Astrocyte (in vitro differentiated cells and primary cell): Measurements from ENCODE around the gene LRIG3. TPM values are rescaled to one million over a fixed set of nuclear protein-coding genes. Genes with fewer than 3 reads are reported as not detected.

ENCODE experiments used
- DNase-seq: peaks from one replicate; pipeline ENCODE4 v3.0.0-alpha.2; 2010; ENCODE audit warnings: low read depth
- FAIRE-seq: peaks from 2 replicates; lab custom pipeline; 2011; peaks lifted over from hg19 to GRCh38; lab: Jason Lieb, UNC
- H2AFZ ChIP-seq: 2 replicates; pipeline ENCODE4 v1.6.0; 2012; ENCODE audit warnings: low read depth, low read length, inconsistent platforms
- H3K27ac ChIP-seq: 2 replicates; pipeline ENCODE4 v1.5.1; 2011; ENCODE audit warnings: low read depth, low read length, inconsistent platforms
- H3K27me3 ChIP-seq: 2 replicates; pipeline ENCODE4 v1.6.0; 2011; ENCODE audit warnings: low read length, inconsistent platforms; ENCODE audit not compliant: insufficient read depth
- H3K36me3 ChIP-seq: 2 replicates; pipeline ENCODE4 v1.5.1; 2011; ENCODE audit warnings: low read length, inconsistent platforms; ENCODE audit not compliant: insufficient read depth
- H3K4me1 ChIP-seq: 2 replicates; pipeline ENCODE4 v1.5.1; 2011; ENCODE audit warnings: low read length, inconsistent platforms; ENCODE audit not compliant: insufficient read depth
- H3K4me2 ChIP-seq: 2 replicates; pipeline ENCODE4 v1.6.0; 2012; ENCODE audit warnings: low read length, inconsistent platforms
- H3K4me3 ChIP-seq: 2 replicates; pipeline ENCODE4 v1.5.1; 2011; ENCODE audit warnings: low read depth, mild to moderate bottlenecking, low read length, inconsistent platforms; ENCODE audit not compliant: insufficient read depth
- H3K79me2 ChIP-seq: 2 replicates; pipeline ENCODE4 v1.6.0; 2012; ENCODE audit warnings: mild to moderate bottlenecking, low read length, inconsistent platforms; ENCODE audit not compliant: insufficient read depth
- H3K9ac ChIP-seq: 2 replicates; pipeline ENCODE4 v1.6.0; 2012; ENCODE audit warnings: mild to moderate bottlenecking, low read length, inconsistent platforms
- H3K9me3 ChIP-seq: 2 replicates; pipeline ENCODE4 v1.5.1; 2012; ENCODE audit warnings: low read depth, mild to moderate bottlenecking, low read length, inconsistent platforms; ENCODE audit not compliant: insufficient read depth
- H4K20me1 ChIP-seq: 2 replicates; pipeline ENCODE4 v1.6.0; 2012; ENCODE audit warnings: low read length, inconsistent platforms; ENCODE audit not compliant: insufficient read depth
- H3K27ac Mint-ChIP-seq: one replicate; pipeline ENCODE4 v1.8.0; 2021; ENCODE audit warnings: mild to moderate bottlenecking, mixed read lengths; ENCODE audit not compliant: unreplicated experiment
- H3K27me3 Mint-ChIP-seq: one replicate; pipeline ENCODE4 v1.8.0; 2021; ENCODE audit warnings: low read depth, mixed read lengths; ENCODE audit not compliant: unreplicated experiment
- H3K36me3 Mint-ChIP-seq: one replicate; pipeline ENCODE4 v1.8.0; 2021; ENCODE audit warnings: low read depth, mixed read lengths; ENCODE audit not compliant: unreplicated experiment
- H3K4me1 Mint-ChIP-seq: one replicate; pipeline ENCODE4 v1.8.0; 2021; ENCODE audit warnings: low read depth, mixed read lengths; ENCODE audit not compliant: unreplicated experiment
- H3K4me3 Mint-ChIP-seq: one replicate; pipeline ENCODE4 v1.8.0; 2021; ENCODE audit warnings: mild to moderate bottlenecking, moderate library complexity, mixed read lengths; ENCODE audit not compliant: unreplicated experiment
- H3K9me3 Mint-ChIP-seq: one replicate; pipeline ENCODE4 v1.8.0; 2021; ENCODE audit warnings: mild to moderate bottlenecking, mixed read lengths; ENCODE audit not compliant: unreplicated experiment
- EZH2 ChIP-seq: IDR thresholded peaks from 2 replicates; pipeline ENCODE4 v1.6.1; 2012; ENCODE audit warnings: mild to moderate bottlenecking, low read length, inconsistent platforms; ENCODE audit not compliant: insufficient read depth
- total RNA-seq: library from RNA; stranded (reverse); gene quantifications from 2 replicates; pipeline ENCODE4 v1.2.1, GENCODE V29; 2021
- TF ChIP-seq, protein P1 (sequence below): IDR thresholded peaks from 2 replicates; pipeline ENCODE4 v1.5.1; 2011; ENCODE audit warnings: low read depth, mild to moderate bottlenecking, inconsistent platforms, low read length, moderate library complexity; ENCODE audit not compliant: insufficient read depth

The LRIG3 gene
- total RNA-seq, 1 donor from 2014 or later, result 96.0 TPM

DNA sequence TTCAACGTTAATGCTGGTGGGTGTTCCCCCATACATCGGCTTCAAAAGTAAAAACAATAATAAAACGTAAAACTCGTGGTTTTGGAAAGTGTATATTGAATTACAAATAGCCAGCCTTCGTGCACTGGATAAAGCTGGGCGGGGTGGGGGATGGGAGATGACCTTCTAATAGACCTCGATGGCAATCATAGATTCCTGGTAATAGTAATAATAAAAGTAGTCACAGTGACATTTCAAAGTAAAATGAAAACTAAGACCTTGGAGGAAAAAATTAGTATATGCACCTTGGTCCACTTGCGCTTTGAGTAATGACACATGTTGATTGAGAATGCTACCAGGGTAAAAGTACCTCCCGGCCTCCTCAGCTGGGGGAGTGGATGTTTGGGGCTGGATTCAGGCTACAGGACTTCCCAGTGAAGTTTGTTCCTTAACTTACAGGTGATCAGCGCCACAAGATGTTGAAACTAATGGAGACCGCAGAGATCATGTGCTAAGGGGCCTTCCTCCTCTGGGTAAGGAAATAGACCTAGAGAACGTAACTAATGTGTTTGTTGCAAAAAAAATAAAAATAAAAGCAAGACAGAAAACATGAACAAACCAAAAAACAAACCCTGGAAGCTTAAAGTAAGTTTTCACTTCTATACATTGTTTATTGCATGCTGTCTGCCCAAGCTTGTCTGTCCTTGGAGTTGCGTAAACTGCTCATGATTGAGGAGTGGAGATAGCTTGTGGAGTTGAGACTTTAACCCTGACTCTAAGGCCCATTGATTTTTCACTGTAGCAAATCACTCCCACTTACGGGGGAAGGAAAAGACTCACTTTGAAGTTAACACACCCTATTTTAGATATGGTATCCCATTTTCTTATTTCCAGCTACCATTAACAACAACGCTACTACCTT lies 907 bp upstream of the LRIG3 start:
- Histone ChIP-seq H3K9me3 (no peaks in the 10 kb centered on the region), H3K4me2 (peak overlapping the region; percentile 90), H3K4me1 (peaks cover 26% of the 10 kb centered on the region), H4K20me1 (peaks cover 2% of the 10 kb centered on the region), H3K27ac (peak overlapping the region; percentile 87), H3K27me3 (no peaks in the 10 kb centered on the region), H3K79me2 (peaks cover 37% of the 10 kb centered on the region), H2AFZ (peak overlapping the region; percentile 50), H3K4me3 (peak overlapping the region; percentile 83), H3K36me3 (no peaks in the 10 kb centered on the region), H3K9ac (peak overlapping the region; percentile 94)
- TF ChIP-seq, protein P1, sequence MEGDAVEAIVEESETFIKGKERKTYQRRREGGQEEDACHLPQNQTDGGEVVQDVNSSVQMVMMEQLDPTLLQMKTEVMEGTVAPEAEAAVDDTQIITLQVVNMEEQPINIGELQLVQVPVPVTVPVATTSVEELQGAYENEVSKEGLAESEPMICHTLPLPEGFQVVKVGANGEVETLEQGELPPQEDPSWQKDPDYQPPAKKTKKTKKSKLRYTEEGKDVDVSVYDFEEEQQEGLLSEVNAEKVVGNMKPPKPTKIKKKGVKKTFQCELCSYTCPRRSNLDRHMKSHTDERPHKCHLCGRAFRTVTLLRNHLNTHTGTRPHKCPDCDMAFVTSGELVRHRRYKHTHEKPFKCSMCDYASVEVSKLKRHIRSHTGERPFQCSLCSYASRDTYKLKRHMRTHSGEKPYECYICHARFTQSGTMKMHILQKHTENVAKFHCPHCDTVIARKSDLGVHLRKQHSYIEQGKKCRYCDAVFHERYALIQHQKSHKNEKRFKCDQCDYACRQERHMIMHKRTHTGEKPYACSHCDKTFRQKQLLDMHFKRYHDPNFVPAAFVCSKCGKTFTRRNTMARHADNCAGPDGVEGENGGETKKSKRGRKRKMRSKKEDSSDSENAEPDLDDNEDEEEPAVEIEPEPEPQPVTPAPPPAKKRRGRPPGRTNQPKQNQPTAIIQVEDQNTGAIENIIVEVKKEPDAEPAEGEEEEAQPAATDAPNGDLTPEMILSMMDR, result no peak
- TF ChIP-seq EZH2, result no peak
- Mint-ChIP-seq H3K9me3 (peaks cover 2% of the 10 kb centered on the region), H3K4me3 (peak overlapping the region; percentile 94), H3K36me3 (peaks cover 6% of the 10 kb centered on the region), H3K4me1 (peaks cover 31% of the 10 kb centered on the region), H3K27ac (peak overlapping the region; percentile 86), H3K27me3 (no peaks in the 10 kb centered on the region)
- FAIRE-seq (no peak), DNase-seq (no peak)

DNA sequence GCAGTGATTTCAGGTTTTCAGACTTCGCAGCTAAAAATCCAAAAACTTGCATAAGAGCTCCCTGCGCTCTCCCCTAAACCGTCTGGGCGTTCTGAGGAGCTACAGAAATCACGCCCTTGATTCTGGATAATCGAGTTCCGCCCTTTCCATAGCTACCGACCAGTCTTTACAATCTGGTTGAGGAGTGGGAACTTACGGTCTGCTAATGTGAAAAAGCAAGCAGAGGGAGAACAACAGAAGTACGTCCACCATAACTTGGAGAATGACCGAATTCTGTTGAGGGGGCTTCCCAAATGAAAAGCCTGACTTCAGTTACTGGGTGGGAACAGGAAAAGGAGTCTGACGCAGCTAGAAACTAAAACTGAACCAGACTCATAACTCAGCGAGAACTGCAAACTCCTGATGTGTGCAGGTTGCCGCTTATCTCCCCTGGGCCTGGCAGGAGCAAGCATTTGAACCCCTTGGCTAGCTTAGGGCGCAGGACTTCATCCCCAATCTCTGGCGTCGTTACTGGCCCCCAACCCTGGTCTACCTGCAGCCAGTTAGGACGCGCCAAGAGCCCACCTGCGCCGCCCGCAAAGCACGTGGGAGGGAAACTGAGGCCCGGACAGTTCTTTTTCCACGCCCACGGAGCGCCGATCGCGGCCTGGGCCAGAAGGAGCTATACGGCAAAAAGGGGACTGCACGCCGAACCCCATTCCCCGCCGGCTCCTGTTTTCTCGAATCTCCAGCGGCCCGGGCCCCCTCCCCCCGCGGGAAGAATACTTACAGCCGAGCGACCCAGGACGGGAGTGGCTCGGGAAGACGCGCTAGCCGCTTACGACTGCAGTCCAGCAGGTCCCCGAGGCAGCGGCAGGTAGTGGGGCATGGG lies 838 bp downstream of the LRIG3 start:
- DNase-seq, result peak; percentile 63

More for the DNA sequence above, 838 bp downstream of the LRIG3 start:
- H3K9me3 ChIP-seq, result no peaks in the 10 kb centered on the region
- Mint-ChIP-seq H3K4me1 (peaks cover 23% of the 10 kb centered on the region), H3K27ac (peak overlapping the region; percentile 90), H3K27me3 (no peaks in the 10 kb centered on the region), H3K9me3 (peaks cover 2% of the 10 kb centered on the region), H3K36me3 (peaks cover 6% of the 10 kb centered on the region), H3K4me3 (peak overlapping the region; percentile 86)
- FAIRE-seq, result peak; percentile 58
- no peaks in the 10 kb centered on the region for H3K36me3 ChIP-seq
- peaks cover 55% of the 10 kb centered on the region for H3K79me2 ChIP-seq
- peaks cover 2% of the 10 kb centered on the region for H4K20me1 ChIP-seq
- TF ChIP-seq, protein P1, result no peak
- TF ChIP-seq EZH2, result no peak
- peak overlapping the region; percentile 90 for H3K4me2 ChIP-seq
- H2AFZ ChIP-seq, result peak overlapping the region; percentile 16
- peaks cover 26% of the 10 kb centered on the region for H3K4me1 ChIP-seq
- H3K27me3 ChIP-seq, result no peaks in the 10 kb centered on the region
- peak overlapping the region; percentile 94 for H3K9ac ChIP-seq
- peak overlapping the region; percentile 83 for H3K4me3 ChIP-seq
- H3K27ac ChIP-seq, result peak overlapping the region; percentile 87
